HCEC 1CT (cell line): ENCODE measurements around the gene NMB.
"Not testable (repeated sequence)": the region's sequence is repeated elsewhere in the genome, so short reads cannot be mapped to it uniquely, and the experiment has no call there.

Experiments used
- DNase-seq: peaks from one replicate; pipeline ENCODE4 v3.0.0-alpha.2; 2017

The NMB gene

DNA sequence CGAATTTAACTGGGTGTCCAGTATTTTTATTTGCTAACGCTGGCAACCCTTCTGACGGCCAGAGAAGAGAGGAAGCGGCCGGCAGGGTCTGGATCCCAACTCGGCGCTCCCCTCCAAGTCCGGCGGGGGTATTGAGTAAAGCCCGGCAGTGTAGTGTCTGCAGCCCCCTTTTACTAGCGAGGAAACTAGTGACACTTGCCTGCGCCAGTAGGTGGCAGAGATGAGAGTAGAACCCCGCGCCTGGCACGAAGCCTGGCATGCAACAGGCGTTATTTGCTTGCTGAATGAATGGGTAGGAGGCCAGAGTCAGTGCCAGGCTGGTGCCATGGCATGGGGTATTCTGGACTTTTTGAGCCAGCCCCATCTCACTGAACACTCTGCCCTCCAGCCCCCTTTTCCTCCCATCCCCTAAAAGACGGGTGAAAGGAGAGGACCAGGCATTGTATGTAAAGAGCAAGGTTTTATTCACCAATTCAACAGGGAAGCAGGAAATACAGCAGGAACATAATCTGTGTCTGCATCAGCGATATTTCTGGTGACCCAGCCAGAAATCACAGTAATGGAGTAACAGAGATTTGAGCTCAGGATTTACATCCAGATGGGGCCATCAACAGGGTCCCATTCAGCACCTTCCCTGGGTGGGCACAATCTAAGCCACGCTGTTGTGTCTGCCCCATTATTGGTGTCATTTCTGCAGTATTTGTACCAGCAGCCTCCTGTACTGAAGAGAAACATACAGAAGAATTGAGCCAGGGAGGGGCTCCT is 3.1 kb downstream of the NMB start:
- peak; percentile 73 for DNase-seq

DNA sequence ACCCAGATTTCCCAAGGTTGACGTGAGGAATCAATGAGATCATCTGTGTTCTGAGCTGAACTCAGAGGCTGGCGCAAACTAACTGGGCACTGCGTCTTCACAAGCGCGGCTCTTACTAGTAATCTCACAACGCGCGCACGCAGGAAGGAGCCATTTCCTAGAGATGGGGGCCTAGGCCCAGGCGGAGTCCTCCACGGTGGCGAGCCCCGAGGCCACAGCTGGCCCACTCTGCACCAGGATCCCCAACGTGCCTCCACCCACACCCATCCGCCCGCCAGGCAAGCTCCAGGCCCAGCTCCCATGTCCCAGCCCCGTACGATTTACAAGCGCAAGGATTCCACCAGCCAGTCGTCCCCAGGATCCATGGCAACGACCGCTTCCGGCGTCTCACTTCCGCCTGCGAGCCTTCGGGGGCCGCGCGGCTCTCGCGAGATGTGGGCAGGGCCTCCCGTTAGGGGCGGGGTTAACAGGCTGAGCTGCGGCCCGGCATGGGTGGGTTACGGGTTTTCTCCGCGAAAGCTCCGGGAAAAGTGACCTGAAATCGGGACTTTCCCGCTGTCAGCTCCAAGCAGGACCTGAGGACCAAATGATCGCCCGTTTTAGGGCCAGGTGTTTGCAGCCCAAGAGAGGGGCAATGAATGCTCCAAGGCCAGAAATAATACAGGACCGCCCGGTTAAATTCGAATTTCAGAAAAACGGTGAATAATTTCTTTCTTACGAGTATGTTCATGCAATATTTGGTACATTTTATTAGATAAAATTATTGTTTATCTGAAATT is 3.9 kb downstream of the NMB start, which contains the start of gene WDR73:
Gene WDR73 (minus strand): TSS at position 374 of the 779 bp plus-strand sequence. CDS start 9 bp downstream, at position 365.
- DNase-seq: peak; percentile 89

DNA sequence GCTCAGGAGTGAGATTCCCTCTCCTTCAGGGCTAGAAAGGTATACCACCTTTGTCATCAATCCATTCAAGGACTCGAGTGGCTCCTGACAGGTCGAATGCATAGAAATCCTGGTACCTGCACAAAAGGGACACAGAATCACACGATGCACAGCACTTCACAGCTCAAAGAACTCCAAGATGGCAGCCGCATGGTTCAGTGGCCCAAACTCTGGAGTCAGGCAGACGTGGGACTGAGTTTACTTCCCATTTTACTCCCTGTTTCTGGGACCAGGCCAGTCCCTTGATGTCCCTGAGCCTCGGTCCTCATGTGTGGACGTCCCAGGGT is 4.5 kb downstream of the NMB start:
- no peak for DNase-seq

GRCh38 chr15:84649706-84650105 is 8.3 kb downstream of the NMB start:
- DNase-seq: peak; percentile 31

- DNase-seq: no peak
Measured at GRCh38 chr15:84648539-84648938, 9.5 kb downstream of the NMB start.

GRCh38 chr15:84647726-84648125 is 10.3 kb downstream of the NMB start:
- no peak for DNase-seq

DNA sequence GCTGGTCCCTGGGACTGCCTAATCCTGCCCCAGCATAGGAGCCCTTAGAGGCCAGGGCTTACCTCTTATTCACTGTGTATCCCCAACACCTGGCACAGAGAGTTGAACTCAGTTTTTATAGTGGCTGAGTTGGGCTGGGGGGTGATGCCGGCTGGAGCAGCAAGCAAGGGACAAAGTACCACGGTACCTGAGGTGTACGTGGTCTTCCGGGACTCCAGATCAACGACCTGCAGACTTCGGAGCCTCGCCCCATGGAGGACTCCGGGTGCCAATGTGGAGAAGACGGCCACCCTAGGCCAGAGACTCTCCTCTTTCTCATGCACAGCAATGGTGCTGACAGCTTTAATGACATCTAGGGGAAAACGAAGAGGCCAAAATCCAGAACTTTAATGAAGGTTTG is 12.0 kb downstream of the NMB start:
- DNase-seq: no peak

DNA sequence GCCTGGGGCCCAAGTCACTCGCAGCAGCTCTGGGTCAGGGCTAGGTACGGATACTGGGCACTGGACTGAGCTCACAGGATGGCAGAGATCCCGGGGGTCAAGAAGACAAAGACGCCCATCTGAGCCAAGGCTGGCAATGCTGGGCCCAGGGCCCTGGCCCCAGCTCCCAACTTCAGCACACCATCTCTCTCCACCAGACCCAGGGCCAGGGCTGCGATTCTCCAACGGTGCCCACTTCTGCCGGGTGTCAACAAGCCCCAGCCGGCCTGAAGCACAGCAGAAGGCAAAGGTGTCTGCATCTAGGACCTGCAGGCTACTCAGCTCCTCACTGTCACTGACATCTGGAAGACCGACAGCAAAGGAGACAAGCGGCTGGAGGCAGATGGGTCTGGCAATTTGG is 12.5 kb downstream of the NMB start:
- no peak for DNase-seq

DNA sequence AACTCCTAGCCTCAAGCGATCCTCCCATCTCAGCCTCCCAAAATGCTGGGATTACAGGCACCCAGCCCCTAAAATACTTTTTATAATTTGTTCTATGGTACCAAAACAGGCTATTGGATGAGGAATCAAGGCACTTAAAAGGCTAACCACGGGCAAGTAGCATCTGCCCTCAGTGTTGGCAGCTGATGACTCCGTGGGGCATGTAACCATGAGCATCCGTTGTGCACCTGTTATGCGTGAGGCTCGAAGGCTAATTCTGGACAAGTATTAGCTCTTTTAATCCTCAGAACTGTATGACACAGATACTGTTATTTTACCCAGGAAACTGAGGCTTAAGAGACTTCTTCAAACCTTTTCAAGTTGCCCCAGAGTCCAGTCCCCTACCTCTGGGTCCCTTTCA is 14.2 kb downstream of the NMB start:
- no peak for DNase-seq

- not testable (repeated sequence) for DNase-seq
Measured at GRCh38 chr15:84642640-84643039, 15.4 kb downstream of the NMB start.

DNA sequence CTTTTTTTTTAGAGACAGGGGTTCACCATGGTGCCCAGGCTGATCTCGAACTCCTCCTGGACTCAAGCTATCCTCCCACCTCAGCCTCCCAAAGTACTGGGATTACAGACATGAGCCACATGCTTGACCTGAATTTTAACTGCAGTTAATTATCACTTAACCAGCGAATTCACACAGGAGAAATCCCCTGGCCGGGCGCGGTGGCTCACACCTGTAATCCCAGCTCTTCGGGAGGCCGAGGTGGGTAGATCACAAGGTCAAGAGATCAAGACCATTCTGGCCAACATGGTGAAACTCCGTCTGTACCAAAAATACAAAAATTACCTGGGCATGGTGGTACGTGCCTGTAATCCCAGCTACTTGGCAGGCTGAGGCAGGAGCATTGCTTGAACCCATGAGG is 16.1 kb downstream of the NMB start:
- not testable (repeated sequence) for DNase-seq

GRCh38 chr15:84638103-84638502 is 19.9 kb downstream of the NMB start:
- peak; percentile 17 for DNase-seq

GRCh38 chr15:84634228-84634837 is 23.7 kb downstream of the NMB start:
- no peak for DNase-seq

- peak; percentile 61 for DNase-seq
Measured at GRCh38 chr15:84633311-84634227, 24.4 kb downstream of the NMB start.

DNA sequence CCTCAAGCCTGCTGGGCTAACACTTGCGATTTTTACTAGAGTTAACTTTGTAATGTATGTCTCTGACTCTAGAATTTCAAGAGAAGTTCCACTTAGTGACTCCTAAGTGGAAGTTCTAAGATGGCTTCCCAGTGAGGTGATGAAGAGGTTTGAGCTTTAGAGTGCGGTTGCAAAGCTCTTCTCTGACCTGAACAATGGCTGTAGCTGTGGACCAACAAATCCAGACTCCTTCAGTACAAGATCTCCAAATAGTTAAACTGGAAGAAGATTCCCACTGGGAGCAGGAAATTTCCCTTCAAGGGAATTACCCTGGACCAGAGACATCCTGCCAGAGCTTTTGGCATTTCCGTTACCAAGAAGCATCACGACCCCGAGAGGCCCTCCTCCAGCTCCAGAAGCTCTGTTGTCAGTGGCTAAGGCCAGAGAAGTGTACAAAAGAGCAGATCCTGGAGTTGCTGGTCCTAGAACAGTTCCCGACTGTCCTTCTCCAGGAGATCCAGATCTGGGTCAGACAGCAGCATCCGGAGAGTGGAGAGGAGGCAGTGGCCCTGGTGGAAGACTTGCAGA is 26.2 kb downstream of the NMB start:
- DNase-seq: no peak

GRCh38 chr15:84629033-84629432 is 29.0 kb downstream of the NMB start:
- no peak for DNase-seq

GRCh38 chr15:84625123-84625522 is 32.9 kb downstream of the NMB start:
- no peak for DNase-seq

- DNase-seq: no peak
Measured at GRCh38 chr15:84624359-84624758, 33.6 kb downstream of the NMB start.

DNA sequence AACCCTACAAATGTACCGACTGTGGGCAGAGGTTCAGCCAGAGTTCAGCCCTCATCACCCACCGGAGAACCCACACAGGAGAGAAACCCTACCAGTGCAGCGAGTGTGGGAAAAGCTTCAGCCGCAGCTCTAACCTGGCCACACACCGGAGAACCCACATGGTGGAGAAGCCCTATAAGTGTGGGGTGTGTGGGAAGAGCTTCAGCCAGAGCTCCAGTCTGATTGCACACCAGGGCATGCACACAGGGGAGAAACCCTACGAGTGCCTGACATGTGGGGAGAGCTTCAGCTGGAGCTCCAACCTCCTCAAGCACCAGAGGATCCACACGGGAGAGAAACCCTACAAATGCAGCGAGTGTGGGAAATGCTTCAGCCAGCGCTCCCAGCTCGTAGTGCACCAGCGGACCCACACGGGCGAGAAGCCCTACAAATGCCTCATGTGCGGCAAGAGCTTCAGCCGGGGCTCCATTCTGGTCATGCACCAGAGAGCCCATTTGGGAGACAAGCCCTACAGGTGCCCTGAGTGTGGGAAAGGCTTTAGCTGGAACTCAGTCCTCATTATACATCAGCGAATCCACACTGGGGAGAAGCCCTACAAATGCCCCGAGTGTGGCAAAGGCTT is 36.5 kb downstream of the NMB start:
- no peak for DNase-seq

DNA sequence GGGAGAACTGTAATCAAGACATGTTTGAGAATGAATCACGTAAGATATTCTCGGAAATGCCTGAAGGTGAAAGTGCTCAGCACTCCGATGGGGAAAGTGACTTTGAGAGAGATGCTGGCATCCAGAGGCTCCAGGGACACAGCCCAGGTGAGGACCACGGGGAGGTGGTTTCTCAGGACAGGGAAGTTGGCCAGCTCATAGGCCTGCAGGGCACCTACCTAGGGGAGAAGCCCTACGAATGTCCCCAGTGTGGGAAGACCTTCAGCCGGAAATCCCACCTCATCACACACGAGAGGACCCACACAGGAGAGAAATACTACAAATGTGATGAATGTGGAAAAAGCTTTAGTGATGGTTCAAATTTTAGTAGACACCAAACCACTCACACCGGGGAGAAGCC is 37.4 kb downstream of the NMB start:
- DNase-seq: no peak

DNA sequence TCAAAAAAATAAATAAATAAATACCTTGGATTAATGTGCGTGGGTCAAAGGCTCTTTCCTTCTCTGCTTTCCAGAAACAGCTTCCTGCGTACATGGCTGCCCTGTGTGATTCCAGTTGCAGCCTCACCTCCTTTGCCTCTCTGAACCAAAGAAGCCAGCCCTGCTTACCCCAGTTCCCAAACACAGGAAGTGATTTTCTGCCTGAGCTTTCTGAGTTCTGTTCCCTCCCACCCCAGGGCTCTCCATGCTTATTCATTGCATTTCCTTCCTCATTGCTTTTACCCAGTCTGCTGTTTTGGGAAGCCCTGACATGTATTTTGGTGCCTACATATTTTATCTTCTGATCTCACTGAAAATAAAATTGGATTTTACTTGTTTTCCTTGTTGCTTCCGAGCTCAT is 41.8 kb downstream of the NMB start:
- DNase-seq: no peak

DNA sequence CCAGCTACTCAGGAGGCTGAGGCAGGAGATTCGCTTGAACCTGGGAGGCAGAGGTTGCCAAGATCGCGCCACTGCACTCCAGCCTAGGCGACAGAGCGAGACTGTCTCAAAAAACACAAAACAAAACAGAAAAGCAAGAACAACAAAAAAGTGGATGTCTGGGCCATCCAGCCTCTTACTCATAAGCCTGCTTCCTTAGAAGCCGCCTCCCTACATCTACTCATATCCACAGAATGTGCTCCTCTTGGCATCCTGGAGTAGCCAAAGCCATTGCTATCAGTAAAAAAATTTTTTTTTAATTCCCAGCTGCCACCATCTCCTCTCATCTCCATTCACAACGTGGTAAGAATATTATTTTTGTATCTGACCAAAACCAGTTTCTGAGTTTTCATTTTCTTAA is 46.4 kb downstream of the NMB start:
- no peak for DNase-seq
